ENCODE data around the gene TEX44.
A peak's percentile ranks its signal among the peaks of the same experiment; 100 is the strongest.

TEX44 gene

DNA sequence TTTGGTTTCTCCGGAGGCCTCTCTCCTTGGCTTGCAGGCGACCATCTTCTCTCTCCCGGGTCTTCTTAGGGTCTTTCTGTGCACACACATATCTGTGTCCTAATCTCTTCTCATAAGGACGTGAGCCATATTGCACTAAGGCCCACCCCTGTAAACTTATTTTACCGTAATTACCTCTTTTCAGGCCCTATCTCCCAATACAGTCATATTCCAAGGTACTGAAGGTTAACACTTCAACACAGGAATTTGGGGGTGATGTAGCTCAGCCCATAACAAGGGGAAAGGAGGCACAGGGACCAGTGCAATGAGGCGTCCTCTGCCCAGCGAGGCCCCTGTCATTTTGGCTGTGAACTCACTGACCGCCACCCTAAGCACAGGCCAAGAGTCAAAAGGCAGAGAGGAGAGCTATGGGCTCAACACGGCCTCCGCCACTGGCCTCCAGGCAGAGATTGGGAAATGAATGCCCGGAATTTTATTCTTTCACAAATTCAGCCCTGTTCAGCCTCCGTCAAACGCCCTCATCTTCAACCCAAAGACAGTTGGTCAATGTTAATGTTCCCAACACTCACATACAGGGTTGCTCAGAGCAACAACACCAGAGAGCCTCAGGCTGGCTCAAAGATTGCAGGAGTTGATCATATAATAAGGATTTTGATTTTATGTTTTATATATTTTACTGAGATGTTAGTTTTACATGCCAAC is 46.5 kb upstream of the TEX44 start (continued):
- TF ChIP-seq, protein P1, sequence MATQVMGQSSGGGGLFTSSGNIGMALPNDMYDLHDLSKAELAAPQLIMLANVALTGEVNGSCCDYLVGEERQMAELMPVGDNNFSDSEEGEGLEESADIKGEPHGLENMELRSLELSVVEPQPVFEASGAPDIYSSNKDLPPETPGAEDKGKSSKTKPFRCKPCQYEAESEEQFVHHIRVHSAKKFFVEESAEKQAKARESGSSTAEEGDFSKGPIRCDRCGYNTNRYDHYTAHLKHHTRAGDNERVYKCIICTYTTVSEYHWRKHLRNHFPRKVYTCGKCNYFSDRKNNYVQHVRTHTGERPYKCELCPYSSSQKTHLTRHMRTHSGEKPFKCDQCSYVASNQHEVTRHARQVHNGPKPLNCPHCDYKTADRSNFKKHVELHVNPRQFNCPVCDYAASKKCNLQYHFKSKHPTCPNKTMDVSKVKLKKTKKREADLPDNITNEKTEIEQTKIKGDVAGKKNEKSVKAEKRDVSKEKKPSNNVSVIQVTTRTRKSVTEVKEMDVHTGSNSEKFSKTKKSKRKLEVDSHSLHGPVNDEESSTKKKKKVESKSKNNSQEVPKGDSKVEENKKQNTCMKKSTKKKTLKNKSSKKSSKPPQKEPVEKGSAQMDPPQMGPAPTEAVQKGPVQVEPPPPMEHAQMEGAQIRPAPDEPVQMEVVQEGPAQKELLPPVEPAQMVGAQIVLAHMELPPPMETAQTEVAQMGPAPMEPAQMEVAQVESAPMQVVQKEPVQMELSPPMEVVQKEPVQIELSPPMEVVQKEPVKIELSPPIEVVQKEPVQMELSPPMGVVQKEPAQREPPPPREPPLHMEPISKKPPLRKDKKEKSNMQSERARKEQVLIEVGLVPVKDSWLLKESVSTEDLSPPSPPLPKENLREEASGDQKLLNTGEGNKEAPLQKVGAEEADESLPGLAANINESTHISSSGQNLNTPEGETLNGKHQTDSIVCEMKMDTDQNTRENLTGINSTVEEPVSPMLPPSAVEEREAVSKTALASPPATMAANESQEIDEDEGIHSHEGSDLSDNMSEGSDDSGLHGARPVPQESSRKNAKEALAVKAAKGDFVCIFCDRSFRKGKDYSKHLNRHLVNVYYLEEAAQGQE (tag by site-specific recombination; IDR thresholded peaks at IDR 0.05) = no peak
- TF ChIP-seq, protein P2, sequence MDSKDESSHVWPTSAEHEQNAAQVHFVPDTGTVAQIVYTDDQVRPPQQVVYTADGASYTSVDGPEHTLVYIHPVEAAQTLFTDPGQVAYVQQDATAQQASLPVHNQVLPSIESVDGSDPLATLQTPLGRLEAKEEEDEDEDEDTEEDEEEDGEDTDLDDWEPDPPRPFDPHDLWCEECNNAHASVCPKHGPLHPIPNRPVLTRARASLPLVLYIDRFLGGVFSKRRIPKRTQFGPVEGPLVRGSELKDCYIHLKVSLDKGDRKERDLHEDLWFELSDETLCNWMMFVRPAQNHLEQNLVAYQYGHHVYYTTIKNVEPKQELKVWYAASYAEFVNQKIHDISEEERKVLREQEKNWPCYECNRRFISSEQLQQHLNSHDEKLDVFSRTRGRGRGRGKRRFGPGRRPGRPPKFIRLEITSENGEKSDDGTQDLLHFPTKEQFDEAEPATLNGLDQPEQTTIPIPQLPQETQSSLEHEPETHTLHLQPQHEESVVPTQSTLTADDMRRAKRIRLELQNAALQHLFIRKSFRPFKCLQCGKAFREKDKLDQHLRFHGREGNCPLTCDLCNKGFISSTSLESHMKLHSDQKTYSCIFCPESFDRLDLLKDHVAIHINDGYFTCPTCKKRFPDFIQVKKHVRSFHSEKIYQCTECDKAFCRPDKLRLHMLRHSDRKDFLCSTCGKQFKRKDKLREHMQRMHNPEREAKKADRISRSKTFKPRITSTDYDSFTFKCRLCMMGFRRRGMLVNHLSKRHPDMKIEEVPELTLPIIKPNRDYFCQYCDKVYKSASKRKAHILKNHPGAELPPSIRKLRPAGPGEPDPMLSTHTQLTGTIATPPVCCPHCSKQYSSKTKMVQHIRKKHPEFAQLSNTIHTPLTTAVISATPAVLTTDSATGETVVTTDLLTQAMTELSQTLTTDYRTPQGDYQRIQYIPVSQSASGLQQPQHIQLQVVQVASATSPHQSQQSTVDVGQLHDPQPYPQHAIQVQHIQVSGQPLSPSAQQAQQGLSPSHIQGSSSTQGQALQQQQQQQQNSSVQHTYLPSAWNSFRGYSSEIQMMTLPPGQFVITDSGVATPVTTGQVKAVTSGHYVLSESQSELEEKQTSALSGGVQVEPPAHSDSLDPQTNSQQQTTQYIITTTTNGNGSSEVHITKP (tag by site-specific recombination; IDR thresholded peaks at IDR 0.05) = no peak

DNA sequence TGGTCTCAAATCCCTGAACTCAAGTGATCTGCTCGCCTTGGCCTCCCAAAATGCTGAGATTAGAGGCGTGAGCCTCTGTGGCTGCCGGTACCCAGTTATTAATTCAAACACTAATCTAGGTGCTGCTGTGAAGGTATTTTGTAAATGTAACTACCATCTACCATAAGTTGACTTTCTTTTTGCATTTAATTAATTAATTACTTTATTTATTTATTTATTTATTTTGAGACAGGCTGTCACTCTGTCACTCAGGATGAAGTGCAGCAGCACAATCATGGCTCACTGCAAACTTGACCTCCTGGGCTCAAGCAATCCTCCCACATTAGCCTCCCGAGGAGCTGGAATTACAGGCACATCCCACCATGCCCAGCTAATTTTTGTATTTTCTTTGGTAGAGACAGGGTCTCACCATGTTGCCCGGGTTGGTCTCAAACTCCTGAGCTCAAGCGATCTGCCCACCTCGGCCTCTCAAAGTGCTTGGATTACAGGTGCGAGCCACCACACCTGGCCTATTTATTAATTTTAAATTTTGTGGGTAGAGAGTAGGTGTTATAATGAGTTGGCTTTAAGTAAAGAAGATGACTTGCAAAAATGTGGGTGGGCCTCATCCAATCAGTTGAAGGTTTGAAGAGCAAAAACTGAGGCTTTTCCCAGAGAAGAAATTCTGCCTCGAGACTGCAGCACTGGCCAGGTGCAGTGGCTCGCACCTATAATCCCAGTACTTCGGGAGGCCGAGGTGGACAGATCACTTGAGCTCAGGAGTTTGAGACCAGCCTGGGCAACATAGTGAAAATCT is 45.2 kb upstream of the TEX44 start:
- ChIA-PET CTCF (interaction anchor here (0.7 to 2.0 kb wide), 5 partner anchors 14 to 65 kb away, joined by 3 to 5 read pairs (median 4); partner anchors contain the start of gene NMUR1), POLR2A (no interaction called here)
- no peak for TF ChIP-seq SP3 (tag by site-specific recombination; IDR thresholded peaks at IDR 0.05)
- peak; percentile 39; the same call in 1 of the 2 replicates for TF ChIP-seq ZNF202 (tag by site-specific recombination; IDR thresholded peaks at IDR 0.05; ENCODE audit: borderline replicate concordance)
- TF ChIP-seq, protein P3, sequence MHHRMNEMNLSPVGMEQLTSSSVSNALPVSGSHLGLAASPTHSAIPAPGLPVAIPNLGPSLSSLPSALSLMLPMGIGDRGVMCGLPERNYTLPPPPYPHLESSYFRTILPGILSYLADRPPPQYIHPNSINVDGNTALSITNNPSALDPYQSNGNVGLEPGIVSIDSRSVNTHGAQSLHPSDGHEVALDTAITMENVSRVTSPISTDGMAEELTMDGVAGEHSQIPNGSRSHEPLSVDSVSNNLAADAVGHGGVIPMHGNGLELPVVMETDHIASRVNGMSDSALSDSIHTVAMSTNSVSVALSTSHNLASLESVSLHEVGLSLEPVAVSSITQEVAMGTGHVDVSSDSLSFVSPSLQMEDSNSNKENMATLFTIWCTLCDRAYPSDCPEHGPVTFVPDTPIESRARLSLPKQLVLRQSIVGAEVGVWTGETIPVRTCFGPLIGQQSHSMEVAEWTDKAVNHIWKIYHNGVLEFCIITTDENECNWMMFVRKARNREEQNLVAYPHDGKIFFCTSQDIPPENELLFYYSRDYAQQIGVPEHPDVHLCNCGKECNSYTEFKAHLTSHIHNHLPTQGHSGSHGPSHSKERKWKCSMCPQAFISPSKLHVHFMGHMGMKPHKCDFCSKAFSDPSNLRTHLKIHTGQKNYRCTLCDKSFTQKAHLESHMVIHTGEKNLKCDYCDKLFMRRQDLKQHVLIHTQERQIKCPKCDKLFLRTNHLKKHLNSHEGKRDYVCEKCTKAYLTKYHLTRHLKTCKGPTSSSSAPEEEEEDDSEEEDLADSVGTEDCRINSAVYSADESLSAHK (tag by site-specific recombination; IDR thresholded peaks at IDR 0.05) = no peak
- TF ChIP-seq ZNF394 (tag by site-specific recombination; IDR thresholded peaks at IDR 0.05; ENCODE audit: borderline replicate concordance) = peak; percentile 78; the same call in 1 of the 2 replicates
- TF ChIP-seq, protein P4, sequence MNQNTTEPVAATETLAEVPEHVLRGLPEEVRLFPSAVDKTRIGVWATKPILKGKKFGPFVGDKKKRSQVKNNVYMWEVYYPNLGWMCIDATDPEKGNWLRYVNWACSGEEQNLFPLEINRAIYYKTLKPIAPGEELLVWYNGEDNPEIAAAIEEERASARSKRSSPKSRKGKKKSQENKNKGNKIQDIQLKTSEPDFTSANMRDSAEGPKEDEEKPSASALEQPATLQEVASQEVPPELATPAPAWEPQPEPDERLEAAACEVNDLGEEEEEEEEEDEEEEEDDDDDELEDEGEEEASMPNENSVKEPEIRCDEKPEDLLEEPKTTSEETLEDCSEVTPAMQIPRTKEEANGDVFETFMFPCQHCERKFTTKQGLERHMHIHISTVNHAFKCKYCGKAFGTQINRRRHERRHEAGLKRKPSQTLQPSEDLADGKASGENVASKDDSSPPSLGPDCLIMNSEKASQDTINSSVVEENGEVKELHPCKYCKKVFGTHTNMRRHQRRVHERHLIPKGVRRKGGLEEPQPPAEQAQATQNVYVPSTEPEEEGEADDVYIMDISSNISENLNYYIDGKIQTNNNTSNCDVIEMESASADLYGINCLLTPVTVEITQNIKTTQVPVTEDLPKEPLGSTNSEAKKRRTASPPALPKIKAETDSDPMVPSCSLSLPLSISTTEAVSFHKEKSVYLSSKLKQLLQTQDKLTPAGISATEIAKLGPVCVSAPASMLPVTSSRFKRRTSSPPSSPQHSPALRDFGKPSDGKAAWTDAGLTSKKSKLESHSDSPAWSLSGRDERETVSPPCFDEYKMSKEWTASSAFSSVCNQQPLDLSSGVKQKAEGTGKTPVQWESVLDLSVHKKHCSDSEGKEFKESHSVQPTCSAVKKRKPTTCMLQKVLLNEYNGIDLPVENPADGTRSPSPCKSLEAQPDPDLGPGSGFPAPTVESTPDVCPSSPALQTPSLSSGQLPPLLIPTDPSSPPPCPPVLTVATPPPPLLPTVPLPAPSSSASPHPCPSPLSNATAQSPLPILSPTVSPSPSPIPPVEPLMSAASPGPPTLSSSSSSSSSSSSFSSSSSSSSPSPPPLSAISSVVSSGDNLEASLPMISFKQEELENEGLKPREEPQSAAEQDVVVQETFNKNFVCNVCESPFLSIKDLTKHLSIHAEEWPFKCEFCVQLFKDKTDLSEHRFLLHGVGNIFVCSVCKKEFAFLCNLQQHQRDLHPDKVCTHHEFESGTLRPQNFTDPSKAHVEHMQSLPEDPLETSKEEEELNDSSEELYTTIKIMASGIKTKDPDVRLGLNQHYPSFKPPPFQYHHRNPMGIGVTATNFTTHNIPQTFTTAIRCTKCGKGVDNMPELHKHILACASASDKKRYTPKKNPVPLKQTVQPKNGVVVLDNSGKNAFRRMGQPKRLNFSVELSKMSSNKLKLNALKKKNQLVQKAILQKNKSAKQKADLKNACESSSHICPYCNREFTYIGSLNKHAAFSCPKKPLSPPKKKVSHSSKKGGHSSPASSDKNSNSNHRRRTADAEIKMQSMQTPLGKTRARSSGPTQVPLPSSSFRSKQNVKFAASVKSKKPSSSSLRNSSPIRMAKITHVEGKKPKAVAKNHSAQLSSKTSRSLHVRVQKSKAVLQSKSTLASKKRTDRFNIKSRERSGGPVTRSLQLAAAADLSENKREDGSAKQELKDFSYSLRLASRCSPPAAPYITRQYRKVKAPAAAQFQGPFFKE (tag by site-specific recombination; IDR thresholded peaks at IDR 0.05; ENCODE audit: borderline replicate concordance) = no peak
- TF ChIP-seq ZNF654 (tag by site-specific recombination; IDR thresholded peaks at IDR 0.05; ENCODE audit: low read depth) = 0 out of 2 replicates have a peak, but pooled peaks have one; percentile 9
- TF ChIP-seq ZNF707 (tag by site-specific recombination; IDR thresholded peaks at IDR 0.05) = no peak
- TF ChIP-seq, protein P5, sequence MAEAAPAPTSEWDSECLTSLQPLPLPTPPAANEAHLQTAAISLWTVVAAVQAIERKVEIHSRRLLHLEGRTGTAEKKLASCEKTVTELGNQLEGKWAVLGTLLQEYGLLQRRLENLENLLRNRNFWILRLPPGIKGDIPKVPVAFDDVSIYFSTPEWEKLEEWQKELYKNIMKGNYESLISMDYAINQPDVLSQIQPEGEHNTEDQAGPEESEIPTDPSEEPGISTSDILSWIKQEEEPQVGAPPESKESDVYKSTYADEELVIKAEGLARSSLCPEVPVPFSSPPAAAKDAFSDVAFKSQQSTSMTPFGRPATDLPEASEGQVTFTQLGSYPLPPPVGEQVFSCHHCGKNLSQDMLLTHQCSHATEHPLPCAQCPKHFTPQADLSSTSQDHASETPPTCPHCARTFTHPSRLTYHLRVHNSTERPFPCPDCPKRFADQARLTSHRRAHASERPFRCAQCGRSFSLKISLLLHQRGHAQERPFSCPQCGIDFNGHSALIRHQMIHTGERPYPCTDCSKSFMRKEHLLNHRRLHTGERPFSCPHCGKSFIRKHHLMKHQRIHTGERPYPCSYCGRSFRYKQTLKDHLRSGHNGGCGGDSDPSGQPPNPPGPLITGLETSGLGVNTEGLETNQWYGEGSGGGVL (tag by site-specific recombination; IDR thresholded peaks at IDR 0.05) = no peak
- TF ChIP-seq ZXDB (tag by site-specific recombination; IDR thresholded peaks at IDR 0.05) = no peak

More for the DNA sequence above, 45.2 kb upstream of the TEX44 start:
- H3K36me3 ChIP-seq (ENCODE audit: control insufficient read depth in 2 of 2, insufficient read depth in 1 of 2, low read length in 2 of 2) = no peaks in the 10 kb centered on the region
- no peaks in the 10 kb centered on the region for H3K9me3 ChIP-seq (ENCODE audit: control insufficient read depth, insufficient read depth, low read depth, low read length)
- H3K4me1 ChIP-seq (ENCODE audit: control insufficient read depth, insufficient read depth, low read length) = no peaks in the 10 kb centered on the region
- no peak overlapping the region for H3K27ac ChIP-seq (ENCODE audit: extremely low read depth, low read depth, low read length)
- H3K4me3 ChIP-seq (ENCODE audit: low read depth, low read length) = no peak overlapping the region
